Astrocyte of the cerebellum (primary cell): ENCODE results near the gene IDUA.

Experiments
- DNase-seq: peaks from one replicate; pipeline ENCODE4 v3.0.0-alpha.2; 2011; ENCODE audit warnings: low read depth
- H3K4me3 ChIP-seq: 2 replicates; pipeline ENCODE4 v1.5.1; 2011; ENCODE audit warnings: mild to moderate bottlenecking, low read depth, low read length, moderate library complexity
- in situ Hi-C: cut with HindIII; loops from 2 replicates; pipeline ENCODE4 v1.10.0; 2017; ENCODE audit warnings: low sequenced_read_pairs
- TF ChIP-seq, protein P1 (sequence below): IDR thresholded peaks from 2 replicates; pipeline ENCODE4 v1.5.1; 2012; ENCODE audit warnings: low read length, low read depth, moderate library complexity, mild to moderate bottlenecking; ENCODE audit errors: missing control alignments

The IDUA gene

DNA sequence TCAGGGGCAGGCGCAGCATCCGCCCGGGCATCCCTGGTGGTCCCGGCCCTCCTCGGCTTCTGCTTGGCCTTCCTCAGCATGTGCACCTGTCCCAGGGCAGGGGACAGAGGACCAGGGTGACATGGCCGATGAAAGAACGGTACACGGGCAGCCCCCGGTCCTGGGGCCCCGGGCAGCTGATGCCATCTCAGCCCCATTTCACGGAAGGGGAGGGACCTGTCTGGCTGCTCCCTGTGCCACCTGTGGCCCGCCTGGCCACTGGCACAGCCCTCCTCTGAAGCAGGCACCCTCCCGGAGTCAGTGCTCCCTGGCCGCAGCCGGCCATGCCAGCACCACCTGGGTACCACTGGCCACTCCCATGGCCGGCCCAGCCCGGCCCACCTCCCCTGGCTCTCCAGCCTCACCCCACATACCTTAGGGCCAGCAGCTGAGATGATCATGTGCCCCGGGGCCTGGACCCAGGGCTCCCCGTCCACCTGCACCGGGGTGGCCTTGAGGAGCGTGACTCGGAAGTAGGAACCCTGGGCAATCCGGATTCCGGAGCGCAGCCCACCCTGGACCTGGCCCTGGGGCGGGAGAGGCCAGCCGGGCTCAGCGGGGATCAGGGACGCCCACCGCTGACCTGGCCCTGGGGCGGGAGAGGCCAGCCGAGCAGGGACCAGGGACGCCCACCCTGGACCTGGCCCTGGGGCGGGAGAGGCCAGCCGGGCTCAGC lies 26.1 kb upstream of the IDUA start:
- DNase-seq: no peak
- TF ChIP-seq, protein P1, sequence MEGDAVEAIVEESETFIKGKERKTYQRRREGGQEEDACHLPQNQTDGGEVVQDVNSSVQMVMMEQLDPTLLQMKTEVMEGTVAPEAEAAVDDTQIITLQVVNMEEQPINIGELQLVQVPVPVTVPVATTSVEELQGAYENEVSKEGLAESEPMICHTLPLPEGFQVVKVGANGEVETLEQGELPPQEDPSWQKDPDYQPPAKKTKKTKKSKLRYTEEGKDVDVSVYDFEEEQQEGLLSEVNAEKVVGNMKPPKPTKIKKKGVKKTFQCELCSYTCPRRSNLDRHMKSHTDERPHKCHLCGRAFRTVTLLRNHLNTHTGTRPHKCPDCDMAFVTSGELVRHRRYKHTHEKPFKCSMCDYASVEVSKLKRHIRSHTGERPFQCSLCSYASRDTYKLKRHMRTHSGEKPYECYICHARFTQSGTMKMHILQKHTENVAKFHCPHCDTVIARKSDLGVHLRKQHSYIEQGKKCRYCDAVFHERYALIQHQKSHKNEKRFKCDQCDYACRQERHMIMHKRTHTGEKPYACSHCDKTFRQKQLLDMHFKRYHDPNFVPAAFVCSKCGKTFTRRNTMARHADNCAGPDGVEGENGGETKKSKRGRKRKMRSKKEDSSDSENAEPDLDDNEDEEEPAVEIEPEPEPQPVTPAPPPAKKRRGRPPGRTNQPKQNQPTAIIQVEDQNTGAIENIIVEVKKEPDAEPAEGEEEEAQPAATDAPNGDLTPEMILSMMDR: no peak
- H3K4me3 ChIP-seq: no peak overlapping the region
- in situ Hi-C loops: no loop called here

DNA sequence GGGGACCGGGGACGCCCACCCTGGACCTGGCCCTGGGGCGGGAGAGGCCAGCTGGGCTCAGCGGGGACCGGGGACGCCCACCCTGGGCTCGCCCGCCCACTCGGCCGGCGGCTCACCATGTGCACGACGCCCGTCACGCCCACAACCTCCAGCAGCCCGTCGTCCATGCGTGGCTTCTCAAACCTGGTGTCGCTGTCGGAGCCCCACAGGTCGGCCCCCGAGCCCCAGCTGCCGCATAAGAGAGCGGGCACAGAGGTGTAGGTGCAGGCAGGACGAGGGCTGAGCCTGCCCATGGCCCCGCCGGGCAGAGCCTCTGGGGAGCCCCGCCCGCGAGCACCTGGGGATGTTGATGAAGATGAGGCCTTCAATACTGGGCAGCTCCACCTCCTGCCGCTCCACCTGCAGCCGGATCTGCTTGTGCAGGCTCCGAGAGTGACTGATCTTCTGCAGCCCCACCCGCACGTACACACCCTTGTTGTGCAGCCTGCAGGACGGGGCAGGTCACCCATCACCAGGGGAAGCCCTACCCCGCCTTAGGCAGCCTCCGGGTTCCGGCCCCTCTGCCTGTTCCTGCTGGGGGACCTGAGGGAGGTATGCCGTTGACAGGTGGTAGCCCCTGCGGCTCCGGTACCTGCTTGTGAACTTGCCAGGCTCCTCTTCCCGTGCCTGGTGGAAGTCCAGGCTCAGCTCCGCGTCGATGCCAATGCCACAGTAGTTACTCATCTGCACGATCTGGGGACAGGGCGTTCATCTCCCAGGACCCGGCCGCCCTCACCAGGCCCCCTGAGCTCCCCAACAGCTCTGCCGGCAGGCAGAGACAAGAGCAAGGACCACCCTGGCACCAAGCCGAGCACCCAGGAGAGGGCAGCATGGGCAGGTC lies 25.3 kb upstream of the IDUA start:
- in situ Hi-C loops: no loop called here
- TF ChIP-seq, protein P1: no peak
- no peak for DNase-seq

DNA sequence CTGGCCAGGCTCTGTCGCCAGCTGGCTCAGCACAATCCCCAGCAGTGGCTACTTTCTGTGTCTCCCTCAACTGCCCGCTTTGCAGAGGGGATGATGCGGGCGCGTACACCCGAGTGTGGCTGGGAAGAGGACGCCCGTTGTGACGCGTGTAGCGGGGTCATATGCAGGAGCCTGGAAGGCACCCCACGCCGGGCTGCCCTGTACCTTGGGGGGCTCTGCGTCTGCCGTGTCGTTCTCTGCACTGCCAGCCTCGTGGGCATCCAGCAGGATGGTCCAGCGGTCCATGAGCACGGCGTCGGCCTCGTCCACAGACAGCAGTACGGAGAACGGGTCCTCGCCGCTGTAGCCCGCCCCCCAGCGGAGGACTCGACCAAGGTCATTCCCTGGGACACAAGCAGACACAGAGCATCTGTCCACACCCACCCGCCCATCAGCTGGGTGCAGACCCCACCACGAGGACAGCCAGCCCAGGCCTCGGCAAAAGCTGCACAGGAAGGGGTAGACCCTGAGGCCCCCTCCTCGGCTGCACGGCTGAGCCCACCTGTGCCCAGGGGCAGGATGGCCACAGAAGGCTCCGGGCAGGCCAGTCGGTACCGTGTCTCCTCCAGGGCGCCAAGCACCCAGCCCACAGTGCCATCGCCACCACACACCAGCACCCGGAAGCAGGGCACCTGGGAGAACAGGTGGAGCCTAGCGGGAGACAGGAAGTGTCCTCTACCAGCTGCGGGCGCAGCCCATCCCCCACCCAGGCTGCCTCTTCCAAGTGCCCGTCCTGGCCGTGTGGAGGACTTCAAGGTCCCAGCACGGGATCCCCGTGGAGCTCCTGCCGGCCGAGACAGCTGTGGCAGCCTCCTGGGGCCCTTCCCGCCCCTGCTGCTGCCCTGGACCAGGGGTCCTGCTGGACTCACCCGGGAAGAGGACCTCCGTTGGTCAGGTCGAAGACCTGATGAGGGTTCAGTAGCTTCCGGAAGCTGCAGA lies 24.3 kb upstream of the IDUA start:
- DNase-seq: no peak
- H3K4me3 ChIP-seq: no peak overlapping the region
- in situ Hi-C loops: no loop called here
- TF ChIP-seq, protein P1: no peak

More for the DNA sequence above, 25.3 kb upstream of the IDUA start:
- no peak overlapping the region for H3K4me3 ChIP-seq

DNA sequence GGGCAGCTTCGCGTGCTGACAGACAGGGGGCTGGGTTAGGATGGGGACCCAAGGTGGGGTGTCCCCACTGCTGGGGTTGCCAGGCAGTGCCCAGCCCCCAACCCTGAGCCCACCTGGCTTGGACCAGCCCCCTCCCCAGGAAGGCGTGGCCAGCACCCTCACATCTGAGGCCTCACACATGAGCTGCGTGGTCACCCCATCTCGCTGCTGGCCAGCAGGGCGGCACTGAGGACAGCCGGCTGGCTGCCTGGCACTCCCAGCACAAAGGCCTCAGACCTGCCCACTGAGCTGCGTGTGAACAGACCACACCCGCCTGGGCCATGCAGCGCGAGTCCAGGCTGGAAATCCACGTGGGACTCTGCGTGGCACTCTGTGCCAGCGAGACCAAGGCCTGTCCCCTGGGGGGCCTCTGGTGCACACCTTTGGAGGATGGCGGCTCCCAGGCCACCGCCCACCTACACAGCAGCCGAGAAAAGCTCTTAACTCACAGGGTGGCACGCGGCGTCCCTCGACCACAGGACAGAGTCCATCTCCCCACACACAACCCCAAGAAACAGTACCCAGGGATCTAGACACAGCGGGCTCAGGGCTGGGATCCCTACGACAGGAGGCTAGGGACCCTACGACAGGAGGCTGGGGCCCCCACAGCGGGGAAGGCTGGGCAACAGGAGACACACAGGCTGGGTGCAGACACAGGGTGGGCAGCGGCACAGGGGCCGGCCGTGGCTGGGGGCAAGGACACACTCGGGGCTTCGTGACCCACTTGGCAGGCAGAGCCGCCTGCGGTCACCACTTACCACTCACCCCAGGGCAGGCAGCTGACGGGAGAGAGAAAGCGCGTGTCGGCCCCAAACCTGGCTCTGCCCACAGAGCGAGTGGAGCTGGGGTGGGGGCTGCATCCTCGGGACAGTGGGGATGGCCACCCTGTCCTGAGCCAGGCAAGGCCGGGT lies 23.3 kb upstream of the IDUA start:
- in situ Hi-C loops: no loop called here
- no peak for DNase-seq
- TF ChIP-seq, protein P1: no peak
- H3K4me3 ChIP-seq: no peak overlapping the region

DNA sequence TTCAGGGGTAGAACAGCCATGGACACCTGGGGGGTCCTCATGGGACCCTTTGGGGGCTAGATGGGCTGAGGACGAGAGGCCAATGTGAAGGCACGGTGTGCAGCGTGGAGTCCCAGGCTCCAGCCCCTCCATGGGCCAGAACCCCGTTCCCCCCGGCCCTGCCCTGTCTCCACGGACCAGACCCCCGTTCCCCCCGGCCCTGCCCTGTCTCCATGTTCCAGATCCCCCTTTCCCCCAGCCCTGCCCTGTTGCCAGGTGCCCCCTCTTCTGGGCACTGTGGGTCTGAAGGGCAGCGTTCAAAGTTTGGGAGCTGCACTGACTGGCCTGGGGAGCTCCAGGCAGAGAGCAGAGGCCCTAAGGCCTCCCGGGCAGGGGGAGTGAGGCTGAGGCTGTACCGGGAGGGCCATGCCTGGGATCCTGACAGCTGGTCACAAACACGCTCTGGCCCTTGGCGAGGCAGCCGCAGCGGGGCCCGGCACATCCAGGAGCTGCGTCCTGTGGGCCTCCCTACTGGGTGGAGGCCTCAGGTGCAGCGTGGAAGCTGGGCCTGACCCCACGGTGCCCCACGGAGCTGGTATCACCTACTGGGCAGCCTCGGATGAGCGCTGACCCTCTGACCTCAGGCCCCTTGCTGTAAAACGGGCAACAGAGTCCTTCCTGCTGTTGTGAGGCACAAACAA lies 22.4 kb upstream of the IDUA start:
- in situ Hi-C loops: no loop called here
- no peak overlapping the region for H3K4me3 ChIP-seq
- TF ChIP-seq, protein P1: no peak
- DNase-seq: no peak
